ENCODE measurements around the gene B3GLCT. TPM values are rescaled to one million over a fixed set of nuclear protein-coding genes. Genes with fewer than 3 reads are reported as not detected.
"Not testable (repeated sequence)": the region's sequence is repeated elsewhere in the genome, so short reads cannot be mapped to it uniquely, and the experiment has no call there.

The B3GLCT gene
- total RNA-seq, 1 donor: 18.8 TPM

GRCh38 chr13:31213651-31214289 is 14.0 kb downstream of the B3GLCT start:
- no peak for TF ChIP-seq CTCF (IDR thresholded peaks at IDR 0.05; ENCODE audit: extremely low read depth, low read depth, low read length)
- H3K27me3 ChIP-seq (ENCODE audit: insufficient read depth, low read length): no peaks in the 10 kb centered on the region
- no peaks in the 10 kb centered on the region for H3K9me3 ChIP-seq (ENCODE audit: low read depth, low read length)
- H3K4me3 ChIP-seq (ENCODE audit: insufficient read depth, low read length): no peak overlapping the region
- peaks cover 34% of the 10 kb centered on the region for H3K79me2 ChIP-seq (ENCODE audit: insufficient read depth, low read length)
- H4K20me1 ChIP-seq (ENCODE audit: insufficient read depth, low read length): no peaks in the 10 kb centered on the region
- peaks cover 26% of the 10 kb centered on the region for H3K4me1 ChIP-seq (ENCODE audit: insufficient read depth, low read length)
- DNase-seq (ENCODE audit: insufficient read length, low spot score, missing footprints): no peak
- H2AFZ ChIP-seq (ENCODE audit: low read length): peak overlapping the region; percentile 65
- H3K27ac ChIP-seq (ENCODE audit: low read depth, low read length): peak overlapping the region; percentile 32
- no peaks in the 10 kb centered on the region for H3K36me3 ChIP-seq (ENCODE audit: insufficient read depth, low read length)
- H3K4me2 ChIP-seq (ENCODE audit: insufficient read depth, low read length): peak overlapping the region; percentile 14

DNA sequence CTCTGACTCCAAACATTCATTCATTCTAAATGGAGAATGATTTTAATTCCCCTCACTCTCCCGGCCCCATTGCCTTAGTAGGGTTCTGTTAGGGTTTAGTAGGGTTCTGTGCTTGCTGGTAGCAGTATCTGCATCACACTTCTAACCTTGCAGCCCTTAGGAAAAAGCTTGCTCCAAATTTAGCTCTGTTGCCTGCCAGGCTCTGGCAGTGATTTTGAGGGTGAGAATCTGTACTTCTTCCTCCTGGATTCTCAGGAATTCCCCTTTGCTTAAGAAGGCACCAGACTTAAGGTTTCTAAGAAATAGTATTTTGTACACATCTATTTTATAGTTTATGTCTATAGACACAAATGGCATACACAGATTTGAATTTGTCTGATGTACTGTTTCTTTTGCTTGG is 14.7 kb downstream of the B3GLCT start:
- H3K4me2 ChIP-seq (ENCODE audit: insufficient read depth, low read length): peak overlapping the region; percentile 14
- DNase-seq (ENCODE audit: insufficient read length, low spot score, missing footprints): no peak
- H3K79me2 ChIP-seq (ENCODE audit: insufficient read depth, low read length): peaks cover 32% of the 10 kb centered on the region
- H3K36me3 ChIP-seq (ENCODE audit: insufficient read depth, low read length): no peaks in the 10 kb centered on the region
- TF ChIP-seq CTCF (IDR thresholded peaks at IDR 0.05; ENCODE audit: extremely low read depth, low read depth, low read length): no peak
- peak overlapping the region; percentile 16 for H2AFZ ChIP-seq (ENCODE audit: low read length)
- H3K4me1 ChIP-seq (ENCODE audit: insufficient read depth, low read length): peaks cover 20% of the 10 kb centered on the region
- no peaks in the 10 kb centered on the region for H4K20me1 ChIP-seq (ENCODE audit: insufficient read depth, low read length)
- no peaks in the 10 kb centered on the region for H3K9me3 ChIP-seq (ENCODE audit: low read depth, low read length)
- H3K4me3 ChIP-seq (ENCODE audit: insufficient read depth, low read length): no peak overlapping the region
- no peaks in the 10 kb centered on the region for H3K27me3 ChIP-seq (ENCODE audit: insufficient read depth, low read length)
- H3K27ac ChIP-seq (ENCODE audit: low read depth, low read length): peak overlapping the region; percentile 32

- not testable (repeated sequence) for H4K20me1 ChIP-seq (ENCODE audit: insufficient read depth, low read length); H3K4me3 ChIP-seq (ENCODE audit: insufficient read depth, low read length); DNase-seq (ENCODE audit: insufficient read length, low spot score, missing footprints); H3K36me3 ChIP-seq (ENCODE audit: insufficient read depth, low read length); H3K27me3 ChIP-seq (ENCODE audit: insufficient read depth, low read length); H3K4me2 ChIP-seq (ENCODE audit: insufficient read depth, low read length); H3K9me3 ChIP-seq (ENCODE audit: low read depth, low read length); H3K27ac ChIP-seq (ENCODE audit: low read depth, low read length); H2AFZ ChIP-seq (ENCODE audit: low read length)
- Histone ChIP-seq H3K79me2 (ENCODE audit: insufficient read depth, low read length) (peaks cover 18% of the 10 kb centered on the region), H3K4me1 (ENCODE audit: insufficient read depth, low read length) (peaks cover 11% of the 10 kb centered on the region)
Measured at GRCh38 chr13:31216916-31217315, 17.1 kb downstream of the B3GLCT start.

GRCh38 chr13:31219909-31220598 is 20.3 kb downstream of the B3GLCT start:
- Histone ChIP-seq H3K4me1 (ENCODE audit: insufficient read depth, low read length) (peaks cover 3% of the 10 kb centered on the region), H3K4me3 (ENCODE audit: insufficient read depth, low read length) (no peak overlapping the region), H4K20me1 (ENCODE audit: insufficient read depth, low read length) (peaks cover 3% of the 10 kb centered on the region), H3K79me2 (ENCODE audit: insufficient read depth, low read length) (peaks cover 10% of the 10 kb centered on the region), H3K27me3 (ENCODE audit: insufficient read depth, low read length) (no peaks in the 10 kb centered on the region), H3K27ac (ENCODE audit: low read depth, low read length) (no peak overlapping the region), H3K36me3 (ENCODE audit: insufficient read depth, low read length) (peaks cover 5% of the 10 kb centered on the region), H3K9me3 (ENCODE audit: low read depth, low read length) (no peaks in the 10 kb centered on the region), H3K4me2 (ENCODE audit: insufficient read depth, low read length) (no peak overlapping the region), H2AFZ (ENCODE audit: low read length) (no peak overlapping the region)
- DNase-seq (ENCODE audit: insufficient read length, low spot score, missing footprints): no peak
- TF ChIP-seq CTCF (IDR thresholded peaks at IDR 0.05; ENCODE audit: extremely low read depth, low read depth, low read length): no peak
